SK-N-SH (cell line): Measurements from ENCODE around the gene DPEP1. TPM values are rescaled to one million over a fixed set of nuclear protein-coding genes. Genes with fewer than 3 reads are reported as not detected.
"Not testable (repeated sequence)": the region's sequence is repeated elsewhere in the genome, so short reads cannot be mapped to it uniquely, and the experiment has no call there.

Source experiments
- CTCF ChIA-PET: fragments of 300-600, 350-600 bp; formaldehyde crosslinking; extraction: SDS; loops from one replicate; lab custom pipeline; 2021; lab: Yijun Ruan, JAX
- POLR2A ChIA-PET: fragments of 350-600 bp; sonication (Branson Sonifier 250); formaldehyde crosslinking; extraction: SDS; loops from one replicate; lab custom pipeline; 2020; ENCODE audit warnings: antibody characterized with exemption, inconsistent platforms; lab: Yijun Ruan, JAX
- DNase-seq: peaks from one replicate; pipeline ENCODE4 v3.0.0; 2012
- H2AFZ ChIP-seq: fragments of 200-600 bp; sonication (generic); 2 replicates; pipeline ENCODE4 v1.8.1; 2016; ENCODE audit warnings: antibody characterized with exemption, mild to moderate bottlenecking, low read depth
- H3F3A ChIP-seq: fragments of 200-600 bp; sonication (generic); replicated peaks from 2 replicates; pipeline ENCODE3; 2016; ENCODE audit warnings: antibody characterized with exemption, mild to moderate bottlenecking; ENCODE audit not compliant: insufficient read depth
- H3K27ac ChIP-seq, 2 experiments: fragments of 200-500 bp in 1 of 2; fragments of 200-600 bp in 1 of 2; sonication (Bioruptor generic) in 1 of 2; sonication (generic), shearing (Covaris generic) in 1 of 2; 2 replicates each; pipeline versions ENCODE4 v1.5.1 to v1.6.1; 2014 to 2016; ENCODE audit warnings: low read depth in 2 of 2, inconsistent platforms in 1 of 2, low read length in 1 of 2, mild to moderate bottlenecking in 1 of 2, mixed read lengths in 1 of 2
- H3K27me3 ChIP-seq: fragments of 200-600 bp; sonication (generic), shearing (Covaris generic); 2 replicates; pipeline ENCODE4 v1.6.1; 2016; ENCODE audit warnings: mixed run types; ENCODE audit not compliant: insufficient read depth
- H3K36me3 ChIP-seq, 2 experiments: fragments of 200-500 bp in 1 of 2; fragments of 200-600 bp in 1 of 2; sonication (Bioruptor generic) in 1 of 2; sonication (generic) in 1 of 2; replicated peaks in 1 of 2; 2 replicates each; pipeline versions ENCODE3 to v1.5.1; 2014 to 2016; ENCODE audit warnings: low read length in 1 of 2, mild to moderate bottlenecking in 1 of 2; ENCODE audit not compliant: insufficient read depth in 2 of 2, control insufficient read depth in 1 of 2
- H3K4me1 ChIP-seq, 2 experiments: fragments of 200-500 bp in 1 of 2; fragments of 200-600 bp in 1 of 2; sonication (Bioruptor generic) in 1 of 2; sonication (generic), shearing (Covaris generic) in 1 of 2; 2 replicates each; pipeline versions ENCODE4 v1.5.1 to v1.6.1; 2014 to 2016; ENCODE audit warnings: low read depth in 1 of 2, low read length in 1 of 2, mixed run types in 1 of 2; ENCODE audit not compliant: insufficient read depth in 2 of 2, control insufficient read depth in 1 of 2
- H3K4me2 ChIP-seq: fragments of 200-600 bp; sonication (generic), shearing (Covaris generic); 2 replicates; pipeline ENCODE4 v1.6.1; 2017; ENCODE audit warnings: mixed run types
- H3K4me3 ChIP-seq, 2 experiments: fragments of 200-500 bp in 1 of 2; fragments of 200-600 bp in 1 of 2; sonication (Bioruptor generic) in 1 of 2; sonication (generic), shearing (Covaris generic) in 1 of 2; 2 replicates each; pipeline versions ENCODE4 v1.5.1 to v1.8.1; 2014 to 2016; ENCODE audit warnings: low read depth in 2 of 2, inconsistent platforms in 1 of 2, low read length in 1 of 2, mild to moderate bottlenecking in 1 of 2, mixed read lengths in 1 of 2, moderate library complexity in 1 of 2
- H3K79me2 ChIP-seq: fragments of 200-600 bp; sonication (generic); 2 replicates; pipeline ENCODE4 v1.8.1; 2017; ENCODE audit warnings: mild to moderate bottlenecking; ENCODE audit not compliant: insufficient read depth
- H3K9ac ChIP-seq: fragments of 200-600 bp; sonication (generic); 2 replicates; pipeline ENCODE4 v1.6.1; 2017; ENCODE audit warnings: mixed run types
- H3K9me2 ChIP-seq: fragments of 200-600 bp; sonication (generic); 2 replicates; pipeline ENCODE4 v1.6.1; 2017; ENCODE audit warnings: mixed run types
- H3K9me3 ChIP-seq: fragments of 200-600 bp; sonication (generic); 2 replicates; pipeline ENCODE4 v1.6.1; 2017; ENCODE audit warnings: mixed run types, mild to moderate bottlenecking, moderate library complexity
- H4K20me1 ChIP-seq: fragments of 200-600 bp; sonication (generic); 2 replicates; pipeline ENCODE4 v1.6.1; 2017; ENCODE audit warnings: mild to moderate bottlenecking, mixed run types; ENCODE audit not compliant: insufficient read depth
- EZH2phosphoT487 ChIP-seq: fragments of 200-600 bp; sonication (generic); IDR thresholded peaks from 2 replicates; pipeline ENCODE4 v1.6.1; 2017; ENCODE audit warnings: low read depth, mixed run types, mild to moderate bottlenecking, antibody characterized with exemption, moderate library complexity, borderline replicate concordance
- GABPA ChIP-seq: IDR thresholded peaks from 2 replicates; pipeline ENCODE4 v1.4.0; 2012; ENCODE audit warnings: low read depth, mild to moderate bottlenecking
- JUND ChIP-seq: IDR thresholded peaks from 2 replicates; pipeline ENCODE4 v1.4.0; 2012
- MAX ChIP-seq: IDR thresholded peaks from 2 replicates; pipeline ENCODE4 v1.4.0; 2012; ENCODE audit warnings: low read depth
- MEF2A ChIP-seq: IDR thresholded peaks from 2 replicates; pipeline ENCODE4 v1.4.0; 2012; ENCODE audit warnings: low read depth, borderline replicate concordance
- NRF1 ChIP-seq: IDR thresholded peaks from 2 replicates; pipeline ENCODE4 v1.6.1; 2012; ENCODE audit warnings: low read depth, mild to moderate bottlenecking, low read length
- RFX5 ChIP-seq: IDR thresholded peaks from 2 replicates; pipeline ENCODE4 v1.6.1; 2012; ENCODE audit warnings: mild to moderate bottlenecking, improper control_type of control experiment, low read length
- USF1 ChIP-seq: IDR thresholded peaks from 2 replicates; pipeline ENCODE4 v1.4.0; 2012; ENCODE audit warnings: low read depth, borderline replicate concordance
- WGBS: methylation state at CpG from one replicate; pipeline ENCODE4 v1.1.6; 2017; ENCODE audit warnings: low lambda C conversion rate; 5-methylcytosine and 5-hydroxymethylcytosine counted together
- polyA plus RNA-seq, 3 experiments: library from polyadenylated mRNA; depleted of rRNA; stranded (reverse); fragments of >200 nt; gene quantifications; 2 replicates each; pipeline ENCODE4 v1.2.3, GENCODE V29; 2012
- TF ChIP-seq, protein P1 (sequence below): fragments of 150-350 bp; IDR thresholded peaks from 2 replicates; pipeline ENCODE4 v1.6.1; 2016; ENCODE audit warnings: mild to moderate bottlenecking, low read depth, low read length

DPEP1 gene
- polyA plus RNA-seq, 1 of the 3 experiments (the other 2 are of a cell fraction), result 0.05 TPM

GRCh38 chr16:89570342-89570923, 43.0 kb upstream of the DPEP1 start:
- no peak for DNase-seq
- ChIA-PET POLR2A (no interaction called here), CTCF (interaction anchor here (1.0 kb wide), 1 partner anchor 45 kb away, joined by 3 read pairs; no protein-coding TSS in a partner anchor)
- whole genome bisulfite sequencing, result 85% methylated on average over 27 of the region's 30 CpGs
- TF ChIP-seq RFX5 (no peak), EZH2phosphoT487 (no peak), MAX (no peak), NRF1 (no peak), USF1 (no peak), MEF2A (no peak)
- TF ChIP-seq, protein P1, sequence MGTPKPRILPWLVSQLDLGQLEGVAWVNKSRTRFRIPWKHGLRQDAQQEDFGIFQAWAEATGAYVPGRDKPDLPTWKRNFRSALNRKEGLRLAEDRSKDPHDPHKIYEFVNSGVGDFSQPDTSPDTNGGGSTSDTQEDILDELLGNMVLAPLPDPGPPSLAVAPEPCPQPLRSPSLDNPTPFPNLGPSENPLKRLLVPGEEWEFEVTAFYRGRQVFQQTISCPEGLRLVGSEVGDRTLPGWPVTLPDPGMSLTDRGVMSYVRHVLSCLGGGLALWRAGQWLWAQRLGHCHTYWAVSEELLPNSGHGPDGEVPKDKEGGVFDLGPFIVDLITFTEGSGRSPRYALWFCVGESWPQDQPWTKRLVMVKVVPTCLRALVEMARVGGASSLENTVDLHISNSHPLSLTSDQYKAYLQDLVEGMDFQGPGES, result no peak
- Histone ChIP-seq H3K79me2 (no peaks in the 10 kb centered on the region), H2AFZ (no peak overlapping the region), H3K4me2 (no peak overlapping the region), H3K27ac (no peak overlapping the region), H3K9me2 (no peaks in the 10 kb centered on the region), H3K4me3 (no peak overlapping the region), H3K9ac (no peak overlapping the region), H3K27me3 (no peaks in the 10 kb centered on the region), H3K4me1 (peaks cover 0 to 24% of the 10 kb centered on the region in 2 experiments; a peak in 1 of 4 replicates), H3F3A (peaks cover 11% of the 10 kb centered on the region), H4K20me1 (peaks cover 15% of the 10 kb centered on the region), H3K9me3 (no peaks in the 10 kb centered on the region), H3K36me3 (no peaks in the 10 kb centered on the region)

GRCh38 chr16:89570983-89571598, 42.4 kb upstream of the DPEP1 start:
- H3K27ac ChIP-seq, H3K79me2 ChIP-seq, POLR2A ChIA-PET, H3F3A ChIP-seq, H3K4me3 ChIP-seq, H3K27me3 ChIP-seq, H2AFZ ChIP-seq, H4K20me1 ChIP-seq, H3K9me3 ChIP-seq, H3K4me2 ChIP-seq, DNase-seq, H3K9ac ChIP-seq, CTCF ChIA-PET, H3K36me3 ChIP-seq, H3K9me2 ChIP-seq: not testable (repeated sequence)
- 91% methylated on average over 36 of the region's 36 CpGs for WGBS
- peaks cover 0 to 17% of the 10 kb centered on the region in 2 experiments; a peak in 1 of 4 replicates for H3K4me1 ChIP-seq

DNA sequence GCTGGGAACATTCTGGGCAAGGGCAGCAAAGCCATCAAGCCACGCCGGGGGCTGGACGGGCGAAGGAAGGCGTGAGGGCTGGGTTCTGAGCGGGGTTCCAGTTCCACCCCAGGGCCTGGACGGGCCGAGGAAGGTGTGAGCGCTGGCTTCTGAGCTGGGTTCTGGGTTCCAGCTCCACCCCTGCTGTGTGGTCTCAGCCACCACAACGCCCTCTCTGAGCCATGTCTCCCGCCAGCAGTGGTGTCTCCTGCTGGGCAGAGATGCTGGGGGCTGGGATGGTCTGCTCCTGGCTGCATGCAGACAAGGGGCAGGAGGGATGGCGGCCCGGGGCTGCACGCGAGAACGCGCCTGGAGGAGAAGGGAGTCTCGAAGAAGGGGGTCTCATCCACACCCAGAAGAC, 41.8 kb upstream of the DPEP1 start:
- POLR2A ChIA-PET, result no interaction called here

More for the DNA sequence above, 41.8 kb upstream of the DPEP1 start:
- Histone ChIP-seq H3K4me2 (no peak overlapping the region), H2AFZ (no peak overlapping the region), H3K9ac (no peak overlapping the region), H3K9me3 (no peaks in the 10 kb centered on the region), H3K79me2 (no peaks in the 10 kb centered on the region), H3K4me1 (peaks cover 0 to 16% of the 10 kb centered on the region in 2 experiments; a peak in 1 of 4 replicates), H3K9me2 (no peaks in the 10 kb centered on the region), H3K36me3 (no peaks in the 10 kb centered on the region), H3F3A (peaks cover 1% of the 10 kb centered on the region), H3K27ac (no peak overlapping the region; a peak in 1 of 4 replicates), H3K4me3 (no peak overlapping the region), H3K27me3 (no peaks in the 10 kb centered on the region), H4K20me1 (0 out of 2 replicates have a peak, but pooled peaks cover 3% of the 10 kb centered on the region)
- CTCF ChIA-PET, result no interaction called here
- no peak for TF ChIP-seq GABPA
- TF ChIP-seq USF1, result no peak
- TF ChIP-seq JUND, result no peak
- WGBS, result 91% methylated on average over 14 of the region's 18 CpGs
- DNase-seq, result no peak
